ENCODE measurements around the gene FRMD8.
A peak's percentile ranks its signal among the peaks of the same experiment; 100 is the strongest.
"Not testable (repeated sequence)": the region's sequence is repeated elsewhere in the genome, so short reads cannot be mapped to it uniquely, and the experiment has no call there.

Gene FRMD8

DNA sequence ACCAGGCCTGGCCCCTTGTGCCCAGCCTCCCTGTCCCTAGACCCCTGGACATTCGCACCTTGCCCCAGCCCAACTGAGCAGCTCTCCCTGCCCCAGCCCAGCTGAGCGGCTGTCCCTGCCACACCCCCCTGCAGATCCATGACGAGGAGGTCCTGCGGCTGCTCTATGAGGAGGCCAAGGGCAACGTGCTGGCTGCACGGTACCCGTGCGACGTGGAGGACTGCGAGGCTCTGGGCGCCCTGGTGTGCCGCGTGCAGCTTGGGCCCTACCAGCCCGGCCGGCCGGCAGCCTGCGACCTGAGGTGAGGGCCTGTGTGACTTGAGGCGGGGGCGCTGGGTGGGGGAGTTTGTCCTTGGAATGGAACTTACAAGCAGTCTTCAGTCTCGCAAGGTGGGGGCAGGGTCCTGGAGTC is 7.7 kb downstream of the FRMD8 start:
- DNase-seq = no peak

DNA sequence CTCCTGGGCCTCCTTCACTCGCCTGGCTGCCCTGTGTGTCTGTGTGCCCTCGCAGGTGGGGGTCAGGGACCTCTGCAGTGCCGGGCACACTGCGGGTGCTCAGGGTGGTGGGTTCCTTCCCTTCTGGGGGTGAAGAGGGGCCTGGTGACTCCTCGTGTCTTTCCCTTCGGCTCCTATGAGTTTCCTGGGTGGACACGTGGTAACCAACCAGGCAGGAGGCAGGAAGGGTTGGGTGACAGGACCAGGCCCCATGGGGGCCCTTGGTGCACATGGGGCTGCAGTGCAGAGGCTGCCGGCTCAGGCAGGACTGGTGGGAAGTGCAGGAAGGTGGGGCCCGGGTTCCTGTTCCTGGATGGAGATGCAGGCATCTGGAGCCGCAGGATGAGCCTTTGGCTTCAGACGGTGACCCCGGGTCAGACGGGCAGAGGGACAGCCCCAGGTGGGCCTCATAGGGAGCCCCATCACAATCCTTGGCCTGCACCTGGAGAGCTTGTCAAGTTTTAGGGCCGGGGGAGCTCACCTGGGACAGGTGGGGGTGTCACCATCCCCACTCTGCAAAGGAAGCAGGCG is 9.6 kb downstream of the FRMD8 start:
- no peak for DNase-seq

DNA sequence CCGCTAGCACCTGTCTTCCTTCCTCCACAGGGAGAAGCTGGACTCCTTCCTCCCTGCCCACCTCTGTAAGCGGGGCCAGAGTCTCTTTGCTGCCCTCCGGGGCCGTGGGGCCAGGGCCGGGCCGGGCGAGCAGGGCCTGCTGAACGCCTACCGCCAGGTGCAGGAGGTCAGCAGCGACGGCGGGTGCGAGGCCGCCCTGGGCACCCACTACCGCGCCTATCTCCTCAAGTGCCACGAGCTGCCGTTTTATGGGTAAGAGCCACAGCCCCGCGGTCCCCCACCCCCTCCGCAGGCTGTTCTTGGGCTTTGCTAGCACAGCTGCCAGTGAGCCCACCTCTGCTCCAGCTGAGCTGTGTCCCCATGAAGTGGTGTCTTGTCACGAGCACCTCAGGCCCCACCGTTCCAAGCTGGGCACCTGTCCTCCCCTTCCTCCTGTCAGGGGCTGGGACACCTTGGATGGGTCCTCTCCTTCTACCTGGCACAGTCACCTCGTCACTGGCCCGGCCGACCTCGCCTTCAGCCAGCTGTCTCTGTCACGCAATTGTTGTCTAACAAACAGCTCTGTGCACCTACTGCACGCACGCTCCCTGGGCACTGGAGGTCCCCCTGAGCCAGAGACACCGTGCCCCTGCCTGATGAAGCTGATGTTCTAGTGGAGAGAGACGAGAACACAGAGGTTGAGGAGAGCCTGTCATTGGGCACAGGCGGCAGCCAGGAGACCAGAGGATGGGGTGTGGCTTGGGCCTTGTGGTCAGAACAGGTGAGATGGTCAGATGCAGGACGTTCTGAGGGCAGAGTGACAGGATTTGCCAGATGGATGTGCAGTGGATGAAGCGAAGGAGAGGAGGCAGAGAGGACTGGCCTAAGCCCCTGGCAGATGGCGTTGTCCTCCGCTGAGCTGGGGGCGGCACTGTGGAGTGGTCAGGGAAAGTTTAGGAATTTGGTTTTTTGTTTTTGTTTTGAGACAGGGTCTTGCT is 10.6 kb downstream of the FRMD8 start:
- DNase-seq = no peak

- no peak for DNase-seq
Measured at GRCh38 chr11:65398362-65398910, 12.0 kb downstream of the FRMD8 start.

- DNase-seq = no peak
Measured at GRCh38 chr11:65399249-65399648, 12.8 kb downstream of the FRMD8 start.

GRCh38 chr11:65399845-65400244 is 13.4 kb downstream of the FRMD8 start:
- DNase-seq = no peak

GRCh38 chr11:65400307-65401072 is 14.1 kb downstream of the FRMD8 start:
- DNase-seq = no peak

DNA sequence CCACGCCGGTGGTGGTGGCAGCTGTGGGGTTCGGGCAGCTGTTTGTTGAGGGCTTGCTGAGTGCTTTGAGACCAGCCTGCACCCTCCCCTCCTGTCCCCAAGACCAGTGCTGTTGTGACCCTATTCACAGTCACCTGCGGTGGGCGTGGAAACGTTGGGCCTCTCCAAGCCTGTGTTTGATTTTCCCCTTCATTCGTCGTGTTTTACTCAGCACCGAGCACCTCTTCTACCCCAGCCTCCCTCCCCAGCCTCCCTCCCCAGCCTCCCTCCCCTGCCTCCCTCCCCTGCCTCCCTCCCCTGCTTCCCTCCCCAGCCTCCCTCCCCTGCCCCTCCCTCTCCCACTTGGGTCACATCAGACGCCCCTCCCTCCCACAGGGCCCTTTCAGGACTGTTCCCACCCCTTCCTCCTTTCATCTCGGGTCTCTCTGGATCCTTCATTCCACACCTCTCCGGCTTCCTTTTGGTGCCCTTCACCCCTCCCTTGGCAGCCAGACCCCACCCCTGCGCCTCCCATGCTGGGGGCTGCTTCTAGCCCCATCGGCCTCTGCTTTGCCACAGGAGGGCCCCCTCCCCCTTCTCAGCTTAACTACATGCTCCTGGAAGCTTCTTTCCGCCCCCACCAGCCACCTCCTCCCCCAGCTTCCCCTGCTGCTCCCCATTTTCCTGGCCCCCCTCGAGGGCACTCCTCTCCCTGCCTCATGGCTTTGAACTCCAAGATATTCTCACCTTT is 14.8 kb downstream of the FRMD8 start:
- DNase-seq = no peak

- no peak for DNase-seq
Measured at GRCh38 chr11:65401803-65402248, 15.4 kb downstream of the FRMD8 start.

- DNase-seq = no peak
Measured at GRCh38 chr11:65402790-65403189, 16.4 kb downstream of the FRMD8 start.

- peak in 1 of 2 donors; percentile 57 for DNase-seq
Measured at GRCh38 chr11:65403607-65404121, 17.2 kb downstream of the FRMD8 start.

- no peak for DNase-seq
Measured at GRCh38 chr11:65404210-65404609, 17.8 kb downstream of the FRMD8 start.

- no peak for DNase-seq
Measured at GRCh38 chr11:65404638-65405339, 18.4 kb downstream of the FRMD8 start.

GRCh38 chr11:65410936-65411680 is 24.7 kb downstream of the FRMD8 start:
- DNase-seq = no peak

GRCh38 chr11:65411681-65412070 is 25.2 kb downstream of the FRMD8 start:
- no peak for DNase-seq

DNA sequence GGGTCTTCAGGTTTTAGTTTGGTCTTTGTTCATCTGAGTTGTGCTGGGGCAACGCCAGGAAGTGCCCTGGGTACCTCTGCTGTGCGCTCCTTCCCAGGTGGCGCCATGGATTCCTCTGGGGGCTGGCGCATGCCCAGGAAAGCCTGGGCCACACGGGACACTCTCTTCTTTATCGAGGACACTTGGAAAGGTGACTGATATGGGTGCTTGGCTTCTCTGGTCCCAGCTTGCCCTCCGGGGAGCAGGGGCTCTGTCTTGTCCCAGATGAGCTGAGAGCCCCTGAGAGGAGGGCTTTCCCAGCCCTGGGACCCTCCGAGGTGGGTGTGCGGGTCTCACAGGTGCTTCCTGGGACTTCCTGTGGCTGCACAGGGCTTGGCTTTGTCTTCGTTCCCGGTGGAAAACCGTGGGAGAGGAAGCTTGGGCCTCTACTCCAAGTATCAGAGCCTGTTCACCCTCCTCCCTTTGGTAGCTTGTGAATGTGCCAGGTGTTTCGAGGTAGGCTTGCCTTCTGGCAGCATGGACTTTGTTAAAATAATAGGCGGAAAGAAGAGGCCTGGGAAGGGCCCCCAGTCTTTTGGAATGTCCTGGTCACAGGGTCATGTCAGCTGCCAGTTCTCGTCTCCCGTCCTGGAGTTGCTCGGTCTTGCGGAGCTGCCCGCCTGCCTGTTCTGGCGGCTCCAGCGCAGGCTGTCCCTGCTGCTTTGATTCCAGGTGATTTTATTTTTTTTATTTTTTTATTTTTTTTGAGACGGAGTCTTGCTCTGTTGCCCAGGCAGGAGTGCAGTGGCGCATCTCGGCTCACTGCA is 26.0 kb downstream of the FRMD8 start:
- no peak for DNase-seq

DNA sequence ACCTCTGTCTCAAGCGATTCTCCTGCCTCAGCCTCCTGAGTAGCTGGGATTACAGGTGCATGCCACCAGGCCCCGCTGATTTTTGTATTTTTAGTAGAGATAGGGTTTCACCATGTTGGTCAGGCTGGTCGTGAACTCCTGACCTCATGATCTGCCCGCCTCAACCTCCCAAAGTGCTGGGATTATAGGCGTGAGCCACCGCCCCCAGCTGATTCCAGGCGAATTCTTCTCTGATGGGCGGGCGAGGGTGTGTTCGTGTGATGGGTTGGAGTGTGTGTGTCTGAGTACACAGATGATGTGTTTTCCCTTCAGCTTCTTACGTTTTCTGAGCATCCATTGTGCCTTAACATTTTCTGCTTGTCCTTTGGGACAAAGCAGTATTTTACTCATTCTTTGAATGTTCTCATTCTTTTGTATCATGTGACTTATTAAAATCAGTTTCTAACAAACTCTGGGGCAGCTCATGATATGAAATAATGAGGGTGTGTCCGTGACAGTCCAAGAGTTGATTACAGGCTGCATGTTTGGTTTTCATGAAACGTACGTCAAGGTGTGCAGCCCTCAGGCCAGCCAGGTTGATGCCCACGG is 26.7 kb downstream of the FRMD8 start:
- DNase-seq = not testable (repeated sequence)

DNA sequence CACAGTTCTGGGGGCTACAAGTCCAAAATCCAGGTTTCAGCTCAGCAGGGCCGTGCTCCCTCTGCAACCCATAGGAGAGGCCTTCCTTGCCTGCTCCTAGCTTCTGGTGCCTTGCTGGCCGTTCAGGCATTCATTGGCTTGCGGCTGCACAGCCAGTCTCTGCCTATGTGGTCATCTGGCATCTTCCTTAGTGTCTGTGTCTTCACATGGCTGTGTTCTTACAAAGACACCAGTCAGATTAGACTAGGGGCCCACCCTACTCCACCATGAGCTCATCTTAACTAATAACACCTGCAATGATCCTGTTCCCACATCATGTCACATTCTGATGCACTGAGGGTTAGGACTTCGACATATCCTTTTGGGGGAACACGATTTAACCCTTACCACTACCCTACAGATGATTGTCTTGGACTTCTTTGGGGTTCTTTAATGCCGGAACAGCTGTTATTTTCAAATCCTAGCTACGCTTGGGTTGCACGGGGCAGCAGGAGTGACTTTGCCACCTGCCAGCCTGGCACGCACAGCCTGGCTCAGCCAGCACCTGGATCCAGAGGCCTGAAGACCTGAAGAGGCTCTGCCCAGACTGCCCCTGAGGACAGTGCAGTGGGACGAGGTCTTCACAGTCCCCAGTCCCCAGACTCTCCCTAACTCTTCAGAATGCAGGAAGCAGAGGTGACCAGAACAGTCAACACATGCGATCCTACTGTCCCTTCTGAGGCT is 28.5 kb downstream of the FRMD8 start:
- no peak for DNase-seq
